SK-N-SH (cell line): ENCODE results near the gene TCF7L2. TPM values are rescaled to one million over a fixed set of nuclear protein-coding genes. Genes with fewer than 3 reads are reported as not detected.

ENCODE experiments used
- CTCF ChIA-PET: fragments of 300-600, 350-600 bp; formaldehyde crosslinking; extraction: SDS; loops from one replicate; lab custom pipeline; 2021; lab: Yijun Ruan, JAX
- POLR2A ChIA-PET: fragments of 350-600 bp; sonication (Branson Sonifier 250); formaldehyde crosslinking; extraction: SDS; loops from one replicate; lab custom pipeline; 2020; ENCODE audit warnings: antibody characterized with exemption, inconsistent platforms; lab: Yijun Ruan, JAX
- DNase-seq: peaks from one replicate; pipeline ENCODE4 v3.0.0; 2012
- H2AFZ ChIP-seq: fragments of 200-600 bp; sonication (generic); 2 replicates; pipeline ENCODE4 v1.8.1; 2016; ENCODE audit warnings: antibody characterized with exemption, mild to moderate bottlenecking, low read depth
- H3F3A ChIP-seq: fragments of 200-600 bp; sonication (generic); replicated peaks from 2 replicates; pipeline ENCODE3; 2016; ENCODE audit warnings: antibody characterized with exemption, mild to moderate bottlenecking; ENCODE audit not compliant: insufficient read depth
- H3K27ac ChIP-seq, 2 experiments: fragments of 200-500 bp in 1 of 2; fragments of 200-600 bp in 1 of 2; sonication (Bioruptor generic) in 1 of 2; sonication (generic), shearing (Covaris generic) in 1 of 2; 2 replicates each; pipeline versions ENCODE4 v1.5.1 to v1.6.1; 2014 to 2016; ENCODE audit warnings: low read depth in 2 of 2, inconsistent platforms in 1 of 2, low read length in 1 of 2, mild to moderate bottlenecking in 1 of 2, mixed read lengths in 1 of 2
- H3K27me3 ChIP-seq: fragments of 200-600 bp; sonication (generic), shearing (Covaris generic); 2 replicates; pipeline ENCODE4 v1.6.1; 2016; ENCODE audit warnings: mixed run types; ENCODE audit not compliant: insufficient read depth
- H3K36me3 ChIP-seq, 2 experiments: fragments of 200-500 bp in 1 of 2; fragments of 200-600 bp in 1 of 2; sonication (Bioruptor generic) in 1 of 2; sonication (generic) in 1 of 2; replicated peaks in 1 of 2; 2 replicates each; pipeline versions ENCODE3 to v1.5.1; 2014 to 2016; ENCODE audit warnings: low read length in 1 of 2, mild to moderate bottlenecking in 1 of 2; ENCODE audit not compliant: insufficient read depth in 2 of 2, control insufficient read depth in 1 of 2
- H3K4me1 ChIP-seq, 2 experiments: fragments of 200-500 bp in 1 of 2; fragments of 200-600 bp in 1 of 2; sonication (Bioruptor generic) in 1 of 2; sonication (generic), shearing (Covaris generic) in 1 of 2; 2 replicates each; pipeline versions ENCODE4 v1.5.1 to v1.6.1; 2014 to 2016; ENCODE audit warnings: low read depth in 1 of 2, low read length in 1 of 2, mixed run types in 1 of 2; ENCODE audit not compliant: insufficient read depth in 2 of 2, control insufficient read depth in 1 of 2
- H3K4me2 ChIP-seq: fragments of 200-600 bp; sonication (generic), shearing (Covaris generic); 2 replicates; pipeline ENCODE4 v1.6.1; 2017; ENCODE audit warnings: mixed run types
- H3K4me3 ChIP-seq, 2 experiments: fragments of 200-500 bp in 1 of 2; fragments of 200-600 bp in 1 of 2; sonication (Bioruptor generic) in 1 of 2; sonication (generic), shearing (Covaris generic) in 1 of 2; 2 replicates each; pipeline versions ENCODE4 v1.5.1 to v1.8.1; 2014 to 2016; ENCODE audit warnings: low read depth in 2 of 2, inconsistent platforms in 1 of 2, low read length in 1 of 2, mild to moderate bottlenecking in 1 of 2, mixed read lengths in 1 of 2, moderate library complexity in 1 of 2
- H3K79me2 ChIP-seq: fragments of 200-600 bp; sonication (generic); 2 replicates; pipeline ENCODE4 v1.8.1; 2017; ENCODE audit warnings: mild to moderate bottlenecking; ENCODE audit not compliant: insufficient read depth
- H3K9ac ChIP-seq: fragments of 200-600 bp; sonication (generic); 2 replicates; pipeline ENCODE4 v1.6.1; 2017; ENCODE audit warnings: mixed run types
- H3K9me2 ChIP-seq: fragments of 200-600 bp; sonication (generic); 2 replicates; pipeline ENCODE4 v1.6.1; 2017; ENCODE audit warnings: mixed run types
- H3K9me3 ChIP-seq: fragments of 200-600 bp; sonication (generic); 2 replicates; pipeline ENCODE4 v1.6.1; 2017; ENCODE audit warnings: mixed run types, mild to moderate bottlenecking, moderate library complexity
- H4K20me1 ChIP-seq: fragments of 200-600 bp; sonication (generic); 2 replicates; pipeline ENCODE4 v1.6.1; 2017; ENCODE audit warnings: mild to moderate bottlenecking, mixed run types; ENCODE audit not compliant: insufficient read depth
- CHD2 ChIP-seq: fragments of 150-350 bp; IDR thresholded peaks from 2 replicates; pipeline ENCODE4 v1.6.1; 2018; ENCODE audit warnings: low read length; ENCODE audit not compliant: partially characterized antibody
- ELF1 ChIP-seq: IDR thresholded peaks from 2 replicates; pipeline ENCODE4 v1.4.0; 2012
- EP300 ChIP-seq, 2 experiments: IDR thresholded peaks; 2 replicates each; pipeline versions ENCODE4 v1.4.0 to v1.6.1; 2012; ENCODE audit warnings: borderline replicate concordance in 1 of 2, low read depth in 1 of 2, low read length in 1 of 2
- EZH2phosphoT487 ChIP-seq: fragments of 200-600 bp; sonication (generic); IDR thresholded peaks from 2 replicates; pipeline ENCODE4 v1.6.1; 2017; ENCODE audit warnings: low read depth, mixed run types, mild to moderate bottlenecking, antibody characterized with exemption, moderate library complexity, borderline replicate concordance
- FOXM1 ChIP-seq: IDR thresholded peaks from 2 replicates; pipeline ENCODE4 v1.4.0; 2012; ENCODE audit warnings: low read depth, mild to moderate bottlenecking
- GABPA ChIP-seq: IDR thresholded peaks from 2 replicates; pipeline ENCODE4 v1.4.0; 2012; ENCODE audit warnings: low read depth, mild to moderate bottlenecking
- GATA2 ChIP-seq: sonication (generic); formaldehyde crosslinking; IDR thresholded peaks from 2 replicates; pipeline ENCODE4 v1.5.0; 2020; ENCODE audit warnings: mild to moderate bottlenecking, missing genetic modification reagents
- IRF3 ChIP-seq: fragments of 150-350 bp; IDR thresholded peaks from 2 replicates; pipeline ENCODE4 v1.6.1; 2016; ENCODE audit warnings: mild to moderate bottlenecking, low read depth, low read length
- MXI1 ChIP-seq: IDR thresholded peaks from 2 replicates; pipeline ENCODE4 v1.6.1; 2012; ENCODE audit warnings: mild to moderate bottlenecking, low read depth, low read length, improper control_type of control experiment
- NRF1 ChIP-seq: IDR thresholded peaks from 2 replicates; pipeline ENCODE4 v1.6.1; 2012; ENCODE audit warnings: low read depth, mild to moderate bottlenecking, low read length
- RAD21 ChIP-seq: IDR thresholded peaks from 2 replicates; pipeline ENCODE4 v1.6.1; 2012; ENCODE audit warnings: mild to moderate bottlenecking, low read length
- RCOR1 ChIP-seq: fragments of 150-350 bp; IDR thresholded peaks from 2 replicates; pipeline ENCODE4 v1.6.1; 2017; ENCODE audit warnings: antibody characterized with exemption, low read length
- RFX5 ChIP-seq: IDR thresholded peaks from 2 replicates; pipeline ENCODE4 v1.6.1; 2012; ENCODE audit warnings: mild to moderate bottlenecking, improper control_type of control experiment, low read length
- RXRA ChIP-seq: IDR thresholded peaks from 2 replicates; pipeline ENCODE4 v1.4.0; 2012; ENCODE audit warnings: low read depth, mild to moderate bottlenecking, borderline replicate concordance
- SIN3A ChIP-seq: IDR thresholded peaks from 2 replicates; pipeline ENCODE4 v1.6.1; 2012; ENCODE audit warnings: low read depth, mild to moderate bottlenecking, low read length, moderate library complexity, borderline replicate concordance
- SMC3 ChIP-seq: IDR thresholded peaks from 2 replicates; pipeline ENCODE4 v1.6.1; 2012; ENCODE audit warnings: low read depth, low read length, improper control_type of control experiment
- TCF12 ChIP-seq: IDR thresholded peaks from 2 replicates; pipeline ENCODE4 v1.4.0; 2012
- TEAD4 ChIP-seq: IDR thresholded peaks from 2 replicates; pipeline ENCODE4 v1.4.0; 2012; ENCODE audit warnings: mild to moderate bottlenecking, borderline replicate concordance; ENCODE audit not compliant: insufficient read depth
- YY1 ChIP-seq: IDR thresholded peaks from 2 replicates; pipeline ENCODE4 v1.4.0; 2012; ENCODE audit warnings: low read depth, mild to moderate bottlenecking
- WGBS: methylation state at CpG from one replicate; pipeline ENCODE4 v1.1.6; 2017; ENCODE audit warnings: low lambda C conversion rate; 5-methylcytosine and 5-hydroxymethylcytosine counted together
- polyA plus RNA-seq, 3 experiments: library from polyadenylated mRNA; depleted of rRNA; stranded (reverse); fragments of >200 nt; gene quantifications; 2 replicates each; pipeline ENCODE4 v1.2.3, GENCODE V29; 2012
- TF ChIP-seq, protein P1 (sequence below): fragments of 200-600 bp; sonication (generic); IDR thresholded peaks from 2 replicates; pipeline ENCODE4 v1.6.1; 2017; ENCODE audit warnings: antibody characterized with exemption, mild to moderate bottlenecking, moderate library complexity
- TF ChIP-seq, protein P2 (sequence below): IDR thresholded peaks from 2 replicates; pipeline ENCODE4 v1.4.0; 2012; ENCODE audit warnings: low read depth
- TF ChIP-seq, protein P3 (sequence below): IDR thresholded peaks from 2 replicates; pipeline ENCODE4 v1.4.0; 2012; ENCODE audit warnings: low read depth, borderline replicate concordance
- TF ChIP-seq, protein P4 (sequence below): IDR thresholded peaks from 2 replicates; pipeline ENCODE4 v1.6.1; 2012; ENCODE audit warnings: mild to moderate bottlenecking, low read depth, low read length, moderate library complexity
- TF ChIP-seq, protein P5 (sequence below): IDR thresholded peaks from 2 replicates; pipeline ENCODE4 v1.4.0; 2012; ENCODE audit warnings: low read depth, borderline replicate concordance

TCF7L2 gene
- polyA plus RNA-seq, 1 of the 3 experiments (the other 2 are of a cell fraction) = 10.2 TPM

- CTCF ChIA-PET = interaction anchor here (1.0 kb wide), 1 partner anchor 13 kb away, joined by 4 read pairs; no protein-coding TSS in a partner anchor
- Histone ChIP-seq H3K4me1 (peaks cover 19 to 67% of the 10 kb centered on the region in 2 experiments), H4K20me1 (no peaks in the 10 kb centered on the region), H3K27ac (peak overlapping the region; percentile 62 to 93; a peak in 3 of 4 replicates), H3K9ac (peak overlapping the region; percentile 58; the same call in 1 of the 2 replicates), H3K27me3 (no peaks in the 10 kb centered on the region), H3K79me2 (peaks cover 91% of the 10 kb centered on the region), H3K9me3 (no peaks in the 10 kb centered on the region), H3K4me3 (peak overlapping the region in 1 of 2 experiments; percentile 20; a peak in 1 of 4 replicates), H3K9me2 (no peaks in the 10 kb centered on the region), H3K36me3 (no peaks in the 10 kb centered on the region), H3K4me2 (peak overlapping the region; percentile 73; the same call in 1 of the 2 replicates), H2AFZ (no peak overlapping the region), H3F3A (peaks cover 53% of the 10 kb centered on the region)
- WGBS = 38% methylated on average over 6 of the region's 6 CpGs
- no peak for DNase-seq
- POLR2A ChIA-PET = no interaction called here
- TF ChIP-seq FOXM1 (no peak), MXI1 (no peak), EP300 (IDR thresholded peaks at IDR 0.05; ENCODE audit: borderline replicate concordance in 1 of 2, low read depth in 1 of 2, low read length in 1 of 2) (peak in 1 of 2 experiments; percentile 32; a peak in 1 of 4 replicates), YY1 (no peak), GATA2 (CRISPR knock-in tag) (no peak), SMC3 (no peak), CHD2 (no peak), ELF1 (no peak), IRF3 (no peak), RXRA (no peak), GABPA (no peak), RAD21 (no peak), RFX5 (no peak), RCOR1 (no peak), NRF1 (no peak), SIN3A (no peak), TCF12 (peak; percentile 54; the same call in 1 of the 2 replicates), EZH2phosphoT487 (no peak), TEAD4 (peak; percentile 21; the same call in 1 of the 2 replicates)
- TF ChIP-seq, protein P1, sequence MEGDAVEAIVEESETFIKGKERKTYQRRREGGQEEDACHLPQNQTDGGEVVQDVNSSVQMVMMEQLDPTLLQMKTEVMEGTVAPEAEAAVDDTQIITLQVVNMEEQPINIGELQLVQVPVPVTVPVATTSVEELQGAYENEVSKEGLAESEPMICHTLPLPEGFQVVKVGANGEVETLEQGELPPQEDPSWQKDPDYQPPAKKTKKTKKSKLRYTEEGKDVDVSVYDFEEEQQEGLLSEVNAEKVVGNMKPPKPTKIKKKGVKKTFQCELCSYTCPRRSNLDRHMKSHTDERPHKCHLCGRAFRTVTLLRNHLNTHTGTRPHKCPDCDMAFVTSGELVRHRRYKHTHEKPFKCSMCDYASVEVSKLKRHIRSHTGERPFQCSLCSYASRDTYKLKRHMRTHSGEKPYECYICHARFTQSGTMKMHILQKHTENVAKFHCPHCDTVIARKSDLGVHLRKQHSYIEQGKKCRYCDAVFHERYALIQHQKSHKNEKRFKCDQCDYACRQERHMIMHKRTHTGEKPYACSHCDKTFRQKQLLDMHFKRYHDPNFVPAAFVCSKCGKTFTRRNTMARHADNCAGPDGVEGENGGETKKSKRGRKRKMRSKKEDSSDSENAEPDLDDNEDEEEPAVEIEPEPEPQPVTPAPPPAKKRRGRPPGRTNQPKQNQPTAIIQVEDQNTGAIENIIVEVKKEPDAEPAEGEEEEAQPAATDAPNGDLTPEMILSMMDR = no peak
- TF ChIP-seq, protein P2, sequence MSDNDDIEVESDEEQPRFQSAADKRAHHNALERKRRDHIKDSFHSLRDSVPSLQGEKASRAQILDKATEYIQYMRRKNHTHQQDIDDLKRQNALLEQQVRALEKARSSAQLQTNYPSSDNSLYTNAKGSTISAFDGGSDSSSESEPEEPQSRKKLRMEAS = no peak
- TF ChIP-seq, protein P3, sequence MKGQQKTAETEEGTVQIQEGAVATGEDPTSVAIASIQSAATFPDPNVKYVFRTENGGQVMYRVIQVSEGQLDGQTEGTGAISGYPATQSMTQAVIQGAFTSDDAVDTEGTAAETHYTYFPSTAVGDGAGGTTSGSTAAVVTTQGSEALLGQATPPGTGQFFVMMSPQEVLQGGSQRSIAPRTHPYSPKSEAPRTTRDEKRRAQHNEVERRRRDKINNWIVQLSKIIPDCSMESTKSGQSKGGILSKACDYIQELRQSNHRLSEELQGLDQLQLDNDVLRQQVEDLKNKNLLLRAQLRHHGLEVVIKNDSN = no peak
- TF ChIP-seq, protein P4, sequence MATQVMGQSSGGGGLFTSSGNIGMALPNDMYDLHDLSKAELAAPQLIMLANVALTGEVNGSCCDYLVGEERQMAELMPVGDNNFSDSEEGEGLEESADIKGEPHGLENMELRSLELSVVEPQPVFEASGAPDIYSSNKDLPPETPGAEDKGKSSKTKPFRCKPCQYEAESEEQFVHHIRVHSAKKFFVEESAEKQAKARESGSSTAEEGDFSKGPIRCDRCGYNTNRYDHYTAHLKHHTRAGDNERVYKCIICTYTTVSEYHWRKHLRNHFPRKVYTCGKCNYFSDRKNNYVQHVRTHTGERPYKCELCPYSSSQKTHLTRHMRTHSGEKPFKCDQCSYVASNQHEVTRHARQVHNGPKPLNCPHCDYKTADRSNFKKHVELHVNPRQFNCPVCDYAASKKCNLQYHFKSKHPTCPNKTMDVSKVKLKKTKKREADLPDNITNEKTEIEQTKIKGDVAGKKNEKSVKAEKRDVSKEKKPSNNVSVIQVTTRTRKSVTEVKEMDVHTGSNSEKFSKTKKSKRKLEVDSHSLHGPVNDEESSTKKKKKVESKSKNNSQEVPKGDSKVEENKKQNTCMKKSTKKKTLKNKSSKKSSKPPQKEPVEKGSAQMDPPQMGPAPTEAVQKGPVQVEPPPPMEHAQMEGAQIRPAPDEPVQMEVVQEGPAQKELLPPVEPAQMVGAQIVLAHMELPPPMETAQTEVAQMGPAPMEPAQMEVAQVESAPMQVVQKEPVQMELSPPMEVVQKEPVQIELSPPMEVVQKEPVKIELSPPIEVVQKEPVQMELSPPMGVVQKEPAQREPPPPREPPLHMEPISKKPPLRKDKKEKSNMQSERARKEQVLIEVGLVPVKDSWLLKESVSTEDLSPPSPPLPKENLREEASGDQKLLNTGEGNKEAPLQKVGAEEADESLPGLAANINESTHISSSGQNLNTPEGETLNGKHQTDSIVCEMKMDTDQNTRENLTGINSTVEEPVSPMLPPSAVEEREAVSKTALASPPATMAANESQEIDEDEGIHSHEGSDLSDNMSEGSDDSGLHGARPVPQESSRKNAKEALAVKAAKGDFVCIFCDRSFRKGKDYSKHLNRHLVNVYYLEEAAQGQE = no peak
- TF ChIP-seq, protein P5, sequence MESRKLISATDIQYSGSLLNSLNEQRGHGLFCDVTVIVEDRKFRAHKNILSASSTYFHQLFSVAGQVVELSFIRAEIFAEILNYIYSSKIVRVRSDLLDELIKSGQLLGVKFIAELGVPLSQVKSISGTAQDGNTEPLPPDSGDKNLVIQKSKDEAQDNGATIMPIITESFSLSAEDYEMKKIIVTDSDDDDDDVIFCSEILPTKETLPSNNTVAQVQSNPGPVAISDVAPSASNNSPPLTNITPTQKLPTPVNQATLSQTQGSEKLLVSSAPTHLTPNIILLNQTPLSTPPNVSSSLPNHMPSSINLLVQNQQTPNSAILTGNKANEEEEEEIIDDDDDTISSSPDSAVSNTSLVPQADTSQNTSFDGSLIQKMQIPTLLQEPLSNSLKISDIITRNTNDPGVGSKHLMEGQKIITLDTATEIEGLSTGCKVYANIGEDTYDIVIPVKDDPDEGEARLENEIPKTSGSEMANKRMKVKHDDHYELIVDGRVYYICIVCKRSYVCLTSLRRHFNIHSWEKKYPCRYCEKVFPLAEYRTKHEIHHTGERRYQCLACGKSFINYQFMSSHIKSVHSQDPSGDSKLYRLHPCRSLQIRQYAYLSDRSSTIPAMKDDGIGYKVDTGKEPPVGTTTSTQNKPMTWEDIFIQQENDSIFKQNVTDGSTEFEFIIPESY = no peak
Observed at GRCh38 chr10:112959207-112959838, 9.3 kb downstream of the TCF7L2 start.
